Amygdala (tissue), 56 donors: ENCODE results near the gene BIN2.
"Not testable (repeated sequence)": the region's sequence is repeated elsewhere in the genome, so short reads cannot be mapped to it uniquely, and the experiment has no call there.

Experiments used
- DNase-seq, 56 donors: peaks; one replicate each; lab custom pipeline; 2025; lab: John Stamatoyannopoulos, UW

Gene BIN2

GRCh38 chr12:51348116-51348515 is 24.1 kb upstream of the BIN2 start:
- no peak for DNase-seq

- DNase-seq, result no peak
These were observed 22.6 kb upstream of the BIN2 start, which contains the start of gene CELA1 for GRCh38 chr12:51346581-51346980. Gene CELA1, minus strand, starts transcription at chr12:51346679. Its CDS starts 41 bp downstream, at chr12:51346638.

DNA sequence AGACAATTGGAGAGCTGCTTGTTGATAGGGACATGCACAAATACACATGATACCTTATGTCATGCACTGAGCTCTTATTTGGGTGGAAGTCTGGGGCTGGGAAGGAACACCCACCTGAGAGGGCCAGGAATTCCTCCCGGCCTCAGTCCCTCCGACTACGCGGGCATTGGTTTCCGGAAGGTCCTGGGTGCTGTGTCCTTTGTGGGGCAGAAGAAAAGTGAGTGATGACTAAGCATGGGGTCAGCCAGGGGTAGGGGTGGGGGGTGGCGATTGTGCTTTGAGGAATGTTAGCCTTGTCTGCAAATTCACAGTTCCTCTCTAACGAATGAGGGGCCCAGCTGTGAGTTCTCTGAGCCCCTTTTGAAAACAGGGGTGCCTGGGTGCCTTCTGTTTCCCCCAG is 21.7 kb upstream of the BIN2 start:
- DNase-seq, result no peak

- no peak for DNase-seq
These were observed 19.2 kb upstream of the BIN2 start for GRCh38 chr12:51343201-51343600.

DNA sequence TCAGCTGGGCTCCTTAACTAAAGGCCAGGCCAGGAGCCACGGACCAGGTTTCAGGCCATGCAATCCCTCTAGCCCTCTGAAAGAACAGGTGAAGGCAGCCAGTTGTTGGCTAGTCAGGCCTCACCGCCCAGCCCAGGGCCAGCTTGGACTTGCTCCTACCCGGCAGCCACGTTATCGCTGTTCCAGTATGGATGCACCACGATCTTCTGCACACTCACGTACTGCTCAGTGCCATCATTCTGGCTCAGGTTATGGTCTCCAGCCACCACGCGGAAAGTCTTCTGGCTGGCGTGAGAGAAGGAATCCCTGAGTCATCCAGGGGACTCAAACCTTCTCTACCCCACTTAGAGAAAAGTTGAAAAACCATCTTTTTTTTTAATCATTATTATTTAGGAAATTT is 18.4 kb upstream of the BIN2 start:
- no peak for DNase-seq

DNA sequence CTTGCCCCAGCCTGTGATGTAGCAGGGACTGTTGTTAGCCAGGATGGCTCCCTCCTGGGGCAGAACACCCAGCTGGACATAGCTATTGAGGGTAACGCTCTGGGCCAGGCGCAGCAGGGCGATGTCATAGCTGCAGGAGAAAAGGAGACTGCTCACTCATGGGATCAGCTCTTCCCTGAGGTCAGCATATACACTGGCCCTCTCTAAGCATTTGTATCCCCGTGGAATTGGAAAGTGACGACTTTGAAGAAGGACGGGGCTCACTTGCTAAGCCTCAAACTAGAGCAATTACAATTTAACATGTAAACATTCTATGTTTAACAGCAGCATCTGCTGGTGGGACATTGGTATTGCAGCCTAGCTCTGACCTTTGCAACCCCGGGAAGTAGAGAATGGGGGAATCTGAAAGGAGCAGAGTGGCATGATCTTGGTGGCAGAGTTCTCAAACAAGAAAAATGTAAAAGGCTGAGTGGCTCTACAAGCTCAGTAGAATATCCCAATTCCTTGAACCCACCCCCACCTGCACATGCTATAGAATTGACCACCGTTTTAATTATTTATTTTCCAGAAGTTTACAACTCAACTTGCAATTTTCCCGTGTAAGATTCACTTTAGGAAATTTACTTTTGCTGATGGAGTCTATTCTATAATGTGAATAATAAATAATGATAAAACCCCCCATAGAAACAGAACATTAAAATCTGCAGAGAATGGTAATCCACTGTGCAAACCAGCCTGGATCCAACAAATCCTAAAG is 17.5 kb upstream of the BIN2 start:
- peak in 47 of 56 donors; percentile 6 to 85 (median 39) for DNase-seq

GRCh38 chr12:51339750-51340149 is 15.8 kb upstream of the BIN2 start:
- DNase-seq, result no peak

DNA sequence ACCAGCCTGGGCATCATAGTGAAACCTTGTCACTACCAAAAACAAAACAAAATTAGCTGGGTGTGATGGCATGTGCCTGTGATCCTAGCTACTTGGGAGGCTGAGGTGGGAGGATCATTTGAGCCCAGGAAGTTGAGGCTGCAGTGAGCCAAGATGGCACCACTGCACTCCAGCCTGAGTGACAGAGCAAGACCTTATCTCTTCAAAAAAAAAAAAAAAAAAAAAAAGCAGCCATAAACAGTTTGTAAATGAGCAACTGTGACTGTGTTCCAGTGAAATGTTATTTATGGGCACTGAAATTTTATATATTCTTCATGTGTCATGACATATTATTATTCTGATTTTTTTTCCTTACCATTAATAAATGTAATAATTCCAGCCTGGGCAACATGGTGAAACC is 13.4 kb upstream of the BIN2 start:
- not testable (repeated sequence) for DNase-seq

GRCh38 chr12:51335931-51336330 is 12.0 kb upstream of the BIN2 start:
- no peak for DNase-seq

- DNase-seq, result no peak
These were observed 10.8 kb upstream of the BIN2 start for GRCh38 chr12:51334764-51335163.

GRCh38 chr12:51333536-51333935 is 9.6 kb upstream of the BIN2 start:
- DNase-seq, result no peak

GRCh38 chr12:51330186-51330585 is 6.2 kb upstream of the BIN2 start:
- no peak for DNase-seq

DNA sequence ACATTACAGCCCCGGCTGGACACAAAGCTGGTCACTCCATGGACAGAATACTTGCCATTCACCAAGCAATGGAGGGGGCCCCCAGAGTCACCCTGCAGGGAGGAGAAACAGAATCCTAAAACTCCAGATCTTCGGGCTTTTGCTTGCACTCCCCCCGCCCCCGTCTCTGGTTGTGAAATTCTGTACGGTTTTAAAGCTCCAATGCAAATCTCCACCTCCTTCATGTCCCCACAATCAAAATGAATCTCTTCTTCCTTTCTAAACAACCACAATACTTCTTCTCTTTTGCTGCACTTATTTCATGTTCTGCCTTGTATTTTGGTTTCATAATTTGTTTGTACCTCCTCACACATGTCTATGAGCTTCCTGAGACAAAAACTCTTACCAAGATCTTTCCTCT is 5.8 kb upstream of the BIN2 start:
- no peak for DNase-seq

DNA sequence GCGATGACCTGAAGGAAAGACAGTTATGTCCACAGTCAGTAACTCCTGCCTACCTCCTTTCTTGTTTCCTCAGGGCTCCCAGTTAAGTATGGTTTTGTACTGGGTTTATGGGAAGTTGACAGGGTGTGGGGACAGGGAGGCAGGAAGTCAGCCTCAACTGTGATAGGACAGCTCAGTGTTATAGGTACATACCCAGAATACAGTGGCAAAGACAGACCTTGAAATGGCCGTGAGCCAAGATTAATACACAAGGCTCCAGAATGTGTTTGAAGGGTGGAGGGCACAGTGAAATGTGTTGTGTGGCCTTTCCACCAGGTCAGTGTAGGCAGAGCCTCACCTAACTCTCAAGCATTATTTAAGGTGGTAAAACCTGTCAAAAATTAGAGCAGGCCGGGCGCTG is 4.6 kb upstream of the BIN2 start:
- no peak for DNase-seq

GRCh38 chr12:51326698-51327439 is 2.9 kb upstream of the BIN2 start:
- DNase-seq, result peak in 11 of 56 donors; percentile 1 to 45 (median 17)

DNA sequence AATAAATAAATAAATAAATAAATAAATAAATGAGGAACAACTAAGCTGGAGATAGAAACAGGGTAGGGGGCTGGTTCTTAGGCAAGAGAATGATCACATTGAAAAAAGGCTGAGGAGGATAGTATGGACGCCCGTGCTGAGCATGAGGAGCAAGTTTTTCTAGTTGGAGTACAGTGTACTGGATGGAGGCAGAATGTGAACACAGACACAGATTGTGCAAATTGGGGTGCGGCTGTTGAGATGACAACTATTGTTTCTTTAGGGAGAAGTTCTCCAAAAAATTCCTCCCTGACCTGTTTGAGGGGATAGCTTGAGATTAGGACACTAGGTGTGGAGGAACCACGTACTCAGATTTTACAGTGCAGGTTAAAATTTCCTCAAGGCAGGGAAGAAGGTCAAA is 979 bp upstream of the BIN2 start:
- no peak for DNase-seq

- no peak for DNase-seq
These were observed 535 bp downstream of the BIN2 start for GRCh38 chr12:51323317-51323960.

GRCh38 chr12:51322452-51322851 is 1.5 kb downstream of the BIN2 start:
- no peak for DNase-seq

DNA sequence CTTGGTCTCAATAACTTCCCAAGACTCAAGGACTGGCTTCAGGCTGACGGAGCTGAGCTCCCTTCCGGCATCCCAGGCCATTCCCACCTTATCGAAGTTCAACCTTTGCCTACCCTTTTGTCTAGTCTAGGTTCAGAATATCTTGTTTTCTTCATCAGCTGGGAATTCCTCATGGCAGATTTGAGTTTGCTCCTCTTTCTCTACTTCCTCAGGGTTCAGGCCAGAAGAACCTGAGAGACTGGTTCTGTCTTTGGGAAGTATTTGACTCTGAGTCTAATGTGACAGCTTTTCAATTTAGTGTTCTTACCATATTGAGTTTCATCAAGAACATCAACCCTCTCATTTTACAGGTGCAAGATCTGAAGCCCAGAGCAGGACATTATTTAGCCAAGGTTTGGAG is 2.1 kb downstream of the BIN2 start:
- DNase-seq, result no peak

DNA sequence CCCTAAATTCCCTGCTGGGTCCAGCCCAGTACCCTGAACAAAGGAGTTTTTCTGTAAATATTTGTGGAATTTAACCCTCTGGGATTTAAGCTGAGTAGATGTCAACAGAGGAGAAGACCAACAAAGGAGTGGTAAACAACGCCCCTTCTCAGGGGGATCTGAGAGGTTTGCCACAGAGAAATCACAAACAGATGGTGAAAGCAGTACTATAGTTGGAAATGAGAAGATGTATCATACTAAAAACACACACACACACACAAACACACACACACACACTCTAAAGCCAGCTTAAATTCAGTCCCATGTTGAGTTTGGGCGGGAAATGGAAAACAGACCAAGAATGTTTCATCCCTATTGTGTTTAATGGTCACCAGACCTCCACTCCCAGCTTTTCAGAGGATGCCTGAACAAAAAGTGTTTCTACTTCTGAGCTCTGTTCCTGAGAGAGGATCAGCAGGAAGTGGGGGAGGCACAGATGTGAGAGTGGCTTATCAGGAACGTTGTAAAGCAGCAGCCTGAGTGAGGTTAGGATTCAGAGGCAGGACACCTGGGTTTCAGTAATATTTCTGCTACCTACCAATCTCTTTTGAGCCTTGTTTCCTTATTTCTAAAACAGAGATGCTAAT is 3.2 kb downstream of the BIN2 start:
- no peak for DNase-seq

DNA sequence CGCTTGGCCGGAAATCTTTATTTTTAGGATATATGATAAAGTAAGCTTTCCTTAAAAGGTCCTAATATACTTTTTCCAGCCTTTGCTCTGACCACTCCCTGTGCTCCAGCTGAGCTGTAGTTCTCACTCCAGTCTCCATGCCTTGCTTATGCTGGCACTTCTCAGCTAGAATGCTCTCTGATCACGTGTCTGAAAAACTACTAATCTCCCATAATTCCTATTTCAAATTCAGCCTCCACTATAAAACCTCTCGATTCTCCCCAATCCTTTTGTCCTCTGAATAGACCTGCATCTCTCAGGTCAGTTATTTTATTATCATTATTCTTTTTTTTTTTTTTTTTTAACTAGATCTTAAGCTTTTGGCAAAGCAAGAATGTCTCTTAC is 3.7 kb downstream of the BIN2 start:
- DNase-seq, result no peak
